K562 treated with DMSO at 1 percent for 12 hours (cell line): ENCODE data around the gene PPP1CB. TPM values are rescaled to one million over a fixed set of nuclear protein-coding genes. Genes with fewer than 3 reads are reported as not detected.

Experiments
- total RNA-seq: library from RNA; unstranded; fragments of 300-600 nt; gene quantifications from 2 replicates; pipeline ENCODE4 v1.2.3, GENCODE V29; 2022; ENCODE audit not compliant: insufficient read depth

PPP1CB gene
- 21.4 and 68.1 TPM in 2 replicates for total RNA-seq

GRCh38 chr2:28751252-28751955 lies at the start of gene PPP1CB:
TSS of gene PPP1CB (plus strand) at chr2:28751830. CDS start at chr2:28752125, 295 bp downstream.

DNA sequence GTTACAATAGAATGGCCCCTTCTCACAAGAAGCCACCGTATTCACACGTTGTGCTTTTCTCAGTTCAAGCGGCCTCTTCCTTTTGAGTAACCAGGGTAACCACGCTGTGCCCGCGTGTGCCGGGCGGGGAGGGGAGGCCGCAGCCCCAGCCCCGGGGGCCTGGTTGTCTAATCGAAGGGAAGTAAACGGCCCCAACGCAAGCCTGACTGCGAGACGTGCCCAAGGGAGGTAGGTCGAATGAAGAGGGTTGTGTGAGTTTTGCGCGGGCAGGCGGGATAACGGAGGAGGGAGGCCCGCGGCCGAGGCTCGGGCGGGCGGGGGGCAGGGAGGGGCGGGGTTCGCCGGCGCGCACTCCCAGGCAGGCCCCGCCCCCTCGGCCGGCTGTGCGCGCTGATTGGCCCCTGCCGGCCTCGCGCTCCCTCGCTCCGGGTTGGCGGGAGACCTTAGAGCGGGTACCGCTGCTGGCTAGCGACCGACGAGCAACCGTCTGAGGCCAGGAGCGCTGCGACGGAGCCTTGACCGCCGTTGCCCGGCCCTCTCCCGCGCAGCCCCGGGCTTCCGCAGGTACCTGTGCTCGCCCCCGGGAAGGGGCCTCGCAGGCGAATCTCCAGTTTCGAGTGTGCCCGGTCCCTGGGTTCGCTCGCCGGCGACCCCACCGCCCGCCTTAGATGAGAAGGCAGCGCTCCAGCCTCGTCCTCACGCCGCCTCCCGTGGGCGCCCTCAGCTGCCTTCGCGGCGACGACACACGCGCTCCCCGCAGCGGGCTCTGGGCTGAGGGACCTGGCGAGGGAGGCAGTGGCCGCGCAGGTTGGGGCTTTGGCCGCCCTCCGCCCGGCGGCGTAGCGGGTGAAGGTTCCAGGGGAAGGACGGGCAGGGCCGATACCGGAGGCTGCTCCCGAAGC lies 59.0 kb downstream of the PPP1CB start, which contains the start of gene SPDYA:
SPDYA (plus strand) TSS at position 451 of the 902 bp plus-strand sequence. CDS start 5,181 bp downstream, outside the sequence.

Other genes with a start within 250 kb of the PPP1CB start
- not detected in 2 replicates for gene SPDYA, start 59.0 kb downstream of the PPP1CB start, total RNA-seq
- gene TRMT61B, start 118.5 kb downstream of the PPP1CB start, total RNA-seq = 8.7 and 20.6 TPM in 2 replicates
- gene WDR43, start 142.8 kb downstream of the PPP1CB start, total RNA-seq = 5.3 and 14.6 TPM in 2 replicates
- gene TOGARAM2, start 229.5 kb downstream of the PPP1CB start, total RNA-seq = not detected in 2 replicates